Right atrium auricular region (tissue), 2 donors: ENCODE data around the gene HOXA9. TPM values are rescaled to one million over a fixed set of nuclear protein-coding genes. Genes with fewer than 3 reads are reported as not detected.

ENCODE experiments used
- DNase-seq: peaks from one replicate; pipeline ENCODE4 v3.0.0-alpha.2; 2019; ENCODE audit warnings: low spot score
- H3K27ac ChIP-seq, 2 donors: fragments of 200-600 bp; sonication (generic); 1 replicate in 1 of 2; 2 replicates in 1 of 2; pipeline ENCODE4 v1.5.1; 2016 to 2019
- H3K27me3 ChIP-seq, 2 donors: fragments of 200-600 bp; sonication (generic); one replicate each; pipeline versions ENCODE4 v1.5.1 to v1.6.0; 2017 to 2019
- H3K36me3 ChIP-seq: fragments of 200-600 bp; sonication (generic); one replicate; pipeline ENCODE4 v1.5.1; 2016
- H3K4me1 ChIP-seq, 2 donors: fragments of 200-600 bp; sonication (generic); one replicate each; pipeline versions ENCODE4 v1.5.1 to v1.6.0; 2017 to 2019
- H3K4me3 ChIP-seq, 2 donors: fragments of 200-600 bp; sonication (generic); 1 replicate in 1 of 2; 2 replicates in 1 of 2; pipeline ENCODE4 v1.5.1; 2017 to 2019; ENCODE audit warnings: mild to moderate bottlenecking in 1 of 2, moderate library complexity in 1 of 2
- H3K9me3 ChIP-seq, 2 donors: fragments of 200-600 bp; sonication (generic); one replicate each; pipeline ENCODE4 v1.5.1; 2019
- CTCF ChIP-seq, 2 donors: fragments of 200-600 bp; sonication (generic); IDR thresholded peaks; one replicate each; pipeline ENCODE4 v1.5.1; 2019; ENCODE audit warnings: antibody characterized with exemption in 2 of 2
- total RNA-seq, 2 donors: library from RNA; depleted of rRNA; stranded (reverse); fragments of >200 nt; gene quantifications; one replicate each; pipeline ENCODE4 v1.1.0, GENCODE V29; 2016

HOXA9 gene
- total RNA-seq, 2 donors from 2014 or later: not detected

- peaks cover 57 to 79% of the 10 kb centered on the region in 2 donors for H3K27me3 ChIP-seq
- H3K9me3 ChIP-seq: no peaks in the 10 kb centered on the region
- no peaks in the 10 kb centered on the region for H3K36me3 ChIP-seq
- no peak for DNase-seq
- H3K4me3 ChIP-seq: peak overlapping the region; percentile 20 to 46
- TF ChIP-seq CTCF (IDR thresholded peaks at IDR 0.05): no peak
- no peak overlapping the region for H3K27ac ChIP-seq
- peaks cover 0 to 36% of the 10 kb centered on the region in 2 donors for H3K4me1 ChIP-seq
Measured at GRCh38 chr7:27173511-27173955, 8.2 kb upstream of the HOXA9 start.

- Histone ChIP-seq H3K27me3 (peaks cover 59 to 85% of the 10 kb centered on the region in 2 donors), H3K27ac (no peak overlapping the region), H3K36me3 (no peaks in the 10 kb centered on the region), H3K4me3 (peak overlapping the region; percentile 20 to 46), H3K9me3 (no peaks in the 10 kb centered on the region), H3K4me1 (peaks cover 0 to 36% of the 10 kb centered on the region in 2 donors)
- TF ChIP-seq CTCF (IDR thresholded peaks at IDR 0.05): no peak
- no peak for DNase-seq
Measured at GRCh38 chr7:27172823-27173510, 7.6 kb upstream of the HOXA9 start.

GRCh38 chr7:27172315-27172774 lies 7.0 kb upstream of the HOXA9 start:
- H3K36me3 ChIP-seq: no peaks in the 10 kb centered on the region
- peaks cover 0 to 36% of the 10 kb centered on the region in 2 donors for H3K4me1 ChIP-seq
- no peak for TF ChIP-seq CTCF (IDR thresholded peaks at IDR 0.05)
- peaks cover 66 to 88% of the 10 kb centered on the region in 2 donors for H3K27me3 ChIP-seq
- no peak for DNase-seq
- no peak overlapping the region for H3K4me3 ChIP-seq
- no peak overlapping the region for H3K27ac ChIP-seq
- no peaks in the 10 kb centered on the region for H3K9me3 ChIP-seq

- no peak for DNase-seq
- no peak overlapping the region for H3K27ac ChIP-seq
- TF ChIP-seq CTCF (IDR thresholded peaks at IDR 0.05): no peak
- no peaks in the 10 kb centered on the region for H3K36me3 ChIP-seq
- no peak overlapping the region for H3K4me3 ChIP-seq
- H3K9me3 ChIP-seq: no peaks in the 10 kb centered on the region
- peaks cover 71 to 88% of the 10 kb centered on the region in 2 donors for H3K27me3 ChIP-seq
- peaks cover 0 to 40% of the 10 kb centered on the region in 2 donors for H3K4me1 ChIP-seq
Measured at GRCh38 chr7:27171637-27172314, 6.4 kb upstream of the HOXA9 start.

- no peak for TF ChIP-seq CTCF (IDR thresholded peaks at IDR 0.05)
- no peak overlapping the region for H3K4me3 ChIP-seq
- H3K27me3 ChIP-seq: peaks cover 76 to 88% of the 10 kb centered on the region in 2 donors
- H3K36me3 ChIP-seq: no peaks in the 10 kb centered on the region
- H3K9me3 ChIP-seq: no peaks in the 10 kb centered on the region
- peaks cover 0 to 45% of the 10 kb centered on the region in 2 donors for H3K4me1 ChIP-seq
- DNase-seq: no peak
- no peak overlapping the region for H3K27ac ChIP-seq
Measured at GRCh38 chr7:27171325-27171636, 5.9 kb upstream of the HOXA9 start.
